ENCODE data around the gene PIGN. TPM values are rescaled to one million over a fixed set of nuclear protein-coding genes. Genes with fewer than 3 reads are reported as not detected.

Gene PIGN
- total RNA-seq, 1 donor from 2014 or later: 22.6 TPM

GRCh38 chr18:62187543-62188510 lies 971 bp upstream of the PIGN start:
- Histone ChIP-seq H3K4me3 (ENCODE audit: low read depth, low read length) (peak overlapping the region; percentile 97), H3K36me3 (ENCODE audit: control insufficient read depth, insufficient read depth, low read length) (no peaks in the 10 kb centered on the region), H3K27me3 (ENCODE audit: control insufficient read depth, insufficient read depth, low read length) (no peaks in the 10 kb centered on the region)
- no peak for DNase-seq (ENCODE audit: low read depth)
- peak; percentile 29 for TF ChIP-seq CTCF (IDR thresholded peaks at IDR 0.05; ENCODE audit: insufficient read depth, low read length, poor library complexity, severe bottlenecking)

DNA sequence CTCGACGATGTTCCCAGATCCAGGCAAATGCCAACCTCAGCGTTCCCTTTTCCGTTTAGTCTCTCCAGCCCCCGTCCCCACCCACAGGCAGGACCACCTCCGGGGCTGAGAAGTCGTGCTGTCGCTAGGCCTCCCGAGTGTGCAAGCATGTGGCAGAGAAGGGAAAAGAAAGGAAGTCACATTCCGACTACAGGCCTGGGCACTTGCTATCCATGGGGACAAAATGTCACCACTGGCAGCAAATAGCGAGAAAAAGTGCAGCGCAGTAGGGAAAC lies 420 bp downstream of the PIGN start:
- Histone ChIP-seq H3K36me3 (ENCODE audit: control insufficient read depth, insufficient read depth, low read length) (no peaks in the 10 kb centered on the region), H3K4me3 (ENCODE audit: low read depth, low read length) (peak overlapping the region; percentile 60), H3K27me3 (ENCODE audit: control insufficient read depth, insufficient read depth, low read length) (no peaks in the 10 kb centered on the region)
- no peak for TF ChIP-seq CTCF (IDR thresholded peaks at IDR 0.05; ENCODE audit: insufficient read depth, low read length, poor library complexity, severe bottlenecking)
- no peak for DNase-seq (ENCODE audit: low read depth)

- no peak for DNase-seq (ENCODE audit: low read depth)
- TF ChIP-seq CTCF (IDR thresholded peaks at IDR 0.05; ENCODE audit: insufficient read depth, low read length, poor library complexity, severe bottlenecking): peak; percentile 93
- Histone ChIP-seq H3K27me3 (ENCODE audit: control insufficient read depth, insufficient read depth, low read length) (no peaks in the 10 kb centered on the region), H3K4me3 (ENCODE audit: low read depth, low read length) (no peak overlapping the region), H3K36me3 (ENCODE audit: control insufficient read depth, insufficient read depth, low read length) (no peaks in the 10 kb centered on the region)
Measured at GRCh38 chr18:62183578-62184195, 3.2 kb downstream of the PIGN start.

DNA sequence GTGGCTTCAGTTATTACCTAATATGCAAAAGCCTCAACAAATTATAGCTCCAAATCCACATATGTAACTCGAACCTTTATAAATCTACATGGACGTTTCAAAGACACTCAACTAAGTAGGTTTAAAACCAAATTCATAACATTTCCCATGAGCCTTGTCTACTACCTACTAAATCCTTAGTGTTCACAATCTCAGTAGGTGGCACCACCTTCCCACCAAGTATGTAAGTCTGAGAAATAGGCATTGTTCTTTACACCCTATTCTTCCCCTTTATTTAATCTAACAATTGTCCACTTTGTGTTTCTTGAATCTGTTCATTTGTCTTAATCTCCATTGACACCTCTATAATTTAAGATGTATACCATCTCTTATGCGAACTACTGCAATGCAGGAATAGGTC lies 4.6 kb downstream of the PIGN start:
- DNase-seq (ENCODE audit: low read depth): no peak
- H3K36me3 ChIP-seq (ENCODE audit: control insufficient read depth, insufficient read depth, low read length): no peaks in the 10 kb centered on the region
- H3K4me3 ChIP-seq (ENCODE audit: low read depth, low read length): no peak overlapping the region
- no peak for TF ChIP-seq CTCF (IDR thresholded peaks at IDR 0.05; ENCODE audit: insufficient read depth, low read length, poor library complexity, severe bottlenecking)
- H3K27me3 ChIP-seq (ENCODE audit: control insufficient read depth, insufficient read depth, low read length): no peaks in the 10 kb centered on the region

- DNase-seq (ENCODE audit: low read depth): no peak
- H3K36me3 ChIP-seq (ENCODE audit: control insufficient read depth, insufficient read depth, low read length): no peaks in the 10 kb centered on the region
- no peak for TF ChIP-seq CTCF (IDR thresholded peaks at IDR 0.05; ENCODE audit: insufficient read depth, low read length, poor library complexity, severe bottlenecking)
- H3K27me3 ChIP-seq (ENCODE audit: control insufficient read depth, insufficient read depth, low read length): no peaks in the 10 kb centered on the region
- H3K4me3 ChIP-seq (ENCODE audit: low read depth, low read length): no peak overlapping the region
Measured at GRCh38 chr18:62179213-62179612, 7.6 kb downstream of the PIGN start.
